HG02981 (cell line): Measurements from ENCODE around the gene ZNRF3.
A peak's percentile ranks its signal among the peaks of the same experiment; 100 is the strongest.
"Not testable (repeated sequence)": the region's sequence is repeated elsewhere in the genome, so short reads cannot be mapped to it uniquely, and the experiment has no call there.

ENCODE experiments used
- ATAC-seq: cut with Tn5 transposase; IDR thresholded peaks from one replicate; pipeline ENCODE4 v1.9.1; 2021; ENCODE audit warnings: mild to moderate bottlenecking, moderate library complexity; ENCODE audit not compliant: unreplicated experiment

ZNRF3 gene

GRCh38 chr22:28905256-28905832 lies 22.0 kb downstream of the ZNRF3 start:
- ATAC-seq, result no peak

- no peak for ATAC-seq
Measured at GRCh38 chr22:28906312-28906711, 22.9 kb downstream of the ZNRF3 start.

- peak; percentile 70 for ATAC-seq
Measured at GRCh38 chr22:28907311-28908008, 24.1 kb downstream of the ZNRF3 start.

DNA sequence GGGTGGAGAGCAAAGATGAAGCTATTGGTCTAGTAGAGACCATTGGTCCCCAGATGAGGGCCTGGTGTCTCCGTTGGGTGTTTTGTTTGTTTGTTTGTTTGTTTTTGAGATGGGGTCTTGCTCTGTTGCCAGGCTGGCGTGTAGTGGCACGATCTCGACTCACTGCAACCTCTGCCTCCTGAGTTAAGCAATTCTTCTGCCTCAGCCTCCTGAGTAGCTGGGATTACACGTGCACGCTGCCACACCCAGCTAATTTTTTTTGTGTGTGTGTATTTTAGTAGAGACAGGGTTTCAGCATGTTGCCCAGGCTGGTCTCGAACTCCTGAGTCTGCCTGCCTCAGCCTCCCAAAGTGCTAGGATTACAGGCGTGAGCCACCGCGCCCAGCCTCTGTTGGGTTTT lies 25.4 kb downstream of the ZNRF3 start:
- ATAC-seq, result not testable (repeated sequence)

GRCh38 chr22:28909375-28909774 lies 26.0 kb downstream of the ZNRF3 start:
- no peak for ATAC-seq

GRCh38 chr22:28910569-28911303 lies 27.4 kb downstream of the ZNRF3 start:
- no peak for ATAC-seq

- no peak for ATAC-seq
Measured at GRCh38 chr22:28911304-28911690, 27.9 kb downstream of the ZNRF3 start.

DNA sequence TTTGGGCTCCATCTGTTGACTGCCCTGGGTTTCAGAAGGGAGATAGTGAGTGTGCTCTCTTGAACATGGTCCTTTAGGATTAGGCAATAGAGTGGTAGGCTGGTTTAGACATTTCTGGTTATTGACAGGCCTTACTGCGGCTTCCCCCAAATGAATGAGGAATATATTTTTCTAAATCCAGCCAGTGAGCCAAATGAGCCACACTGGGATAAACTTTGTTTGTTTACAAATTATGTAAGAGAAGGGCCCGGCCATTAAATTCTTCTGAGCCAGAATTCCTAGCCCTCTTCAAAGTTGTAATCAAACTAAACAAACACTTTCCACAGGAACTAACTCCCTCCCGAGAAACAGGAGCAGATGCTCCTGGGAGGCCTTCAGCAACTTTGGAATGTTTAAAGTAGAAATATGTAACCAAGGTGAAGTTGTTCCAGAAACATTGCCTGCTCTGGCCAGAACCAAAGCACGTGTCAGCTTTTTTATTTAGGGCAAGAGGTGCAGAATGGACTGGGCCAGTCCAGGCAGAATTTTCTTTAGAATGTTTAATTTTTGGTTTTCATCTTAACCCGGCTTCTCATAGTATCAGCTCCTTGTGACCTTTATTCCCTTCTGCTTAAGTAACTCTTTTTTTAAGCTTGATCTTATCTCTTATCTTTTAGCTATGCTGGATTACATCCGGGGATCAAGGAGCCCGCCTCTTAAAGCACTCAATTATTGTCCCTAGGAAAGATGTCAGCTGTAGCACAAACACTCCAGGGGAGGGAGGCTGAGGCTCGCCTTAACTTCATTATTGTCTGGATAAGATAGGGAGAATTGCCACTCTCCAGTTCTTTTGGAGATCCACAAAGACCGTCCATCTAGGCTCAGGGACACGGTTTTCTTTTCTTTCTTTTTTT lies 28.7 kb downstream of the ZNRF3 start:
- ATAC-seq, result no peak

DNA sequence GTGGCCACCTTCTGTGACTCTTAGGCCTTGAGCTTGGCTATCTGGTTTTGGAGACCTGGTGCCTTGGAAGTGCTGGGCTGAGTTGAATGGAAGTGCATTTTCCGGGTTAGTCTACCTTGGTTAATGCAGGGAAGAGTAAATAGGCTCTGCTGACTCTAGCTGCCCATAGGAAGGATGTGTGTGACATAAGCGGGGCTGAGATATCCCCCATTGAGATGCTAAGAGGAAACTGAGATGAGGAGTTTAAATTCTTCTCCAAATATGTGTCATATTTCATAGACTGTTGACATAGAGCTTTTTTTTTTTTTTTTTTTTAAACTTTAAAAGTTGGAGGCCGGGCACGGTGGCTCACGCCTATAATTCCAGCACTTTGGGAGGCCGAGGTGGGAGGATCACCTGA lies 30.8 kb downstream of the ZNRF3 start:
- ATAC-seq, result no peak

- no peak for ATAC-seq
Measured at GRCh38 chr22:28915969-28916368, 32.6 kb downstream of the ZNRF3 start.

- no peak for ATAC-seq
Measured at GRCh38 chr22:28917747-28918549, 34.6 kb downstream of the ZNRF3 start.

DNA sequence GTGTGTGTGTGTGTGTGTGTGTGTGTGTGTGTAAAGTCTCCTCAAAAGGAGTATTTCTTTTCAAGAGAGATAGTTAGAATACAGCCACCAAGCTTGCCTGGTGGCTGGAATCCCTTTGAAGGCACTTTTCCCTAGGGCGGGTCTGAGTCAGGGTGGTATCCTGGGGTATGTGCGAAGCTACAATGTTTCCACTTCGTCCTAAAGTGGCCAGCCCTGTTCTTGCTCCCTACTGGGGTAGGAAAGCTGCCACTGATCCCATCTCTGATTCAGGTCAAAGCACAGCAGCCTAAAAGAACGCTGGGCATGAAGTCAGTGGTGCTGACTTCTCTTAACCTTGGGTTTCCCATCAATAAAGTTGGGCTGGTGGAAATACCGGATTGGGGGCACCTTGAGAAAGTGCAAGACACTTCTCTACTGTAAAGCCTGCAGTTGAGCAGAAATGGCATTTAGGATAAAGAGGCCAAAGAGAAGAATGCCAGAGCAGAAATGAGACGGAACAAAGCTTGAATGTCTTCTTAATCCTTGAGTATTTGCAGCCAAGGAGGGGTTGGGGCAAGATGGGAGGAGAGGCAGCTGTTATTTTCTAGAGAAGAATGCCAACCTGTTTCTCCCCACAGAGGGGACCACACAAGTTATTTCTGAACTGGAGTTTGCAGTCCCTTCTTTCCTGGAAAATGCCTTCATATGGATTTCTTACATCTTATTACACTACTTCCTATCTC lies 35.3 kb downstream of the ZNRF3 start:
- no peak for ATAC-seq

DNA sequence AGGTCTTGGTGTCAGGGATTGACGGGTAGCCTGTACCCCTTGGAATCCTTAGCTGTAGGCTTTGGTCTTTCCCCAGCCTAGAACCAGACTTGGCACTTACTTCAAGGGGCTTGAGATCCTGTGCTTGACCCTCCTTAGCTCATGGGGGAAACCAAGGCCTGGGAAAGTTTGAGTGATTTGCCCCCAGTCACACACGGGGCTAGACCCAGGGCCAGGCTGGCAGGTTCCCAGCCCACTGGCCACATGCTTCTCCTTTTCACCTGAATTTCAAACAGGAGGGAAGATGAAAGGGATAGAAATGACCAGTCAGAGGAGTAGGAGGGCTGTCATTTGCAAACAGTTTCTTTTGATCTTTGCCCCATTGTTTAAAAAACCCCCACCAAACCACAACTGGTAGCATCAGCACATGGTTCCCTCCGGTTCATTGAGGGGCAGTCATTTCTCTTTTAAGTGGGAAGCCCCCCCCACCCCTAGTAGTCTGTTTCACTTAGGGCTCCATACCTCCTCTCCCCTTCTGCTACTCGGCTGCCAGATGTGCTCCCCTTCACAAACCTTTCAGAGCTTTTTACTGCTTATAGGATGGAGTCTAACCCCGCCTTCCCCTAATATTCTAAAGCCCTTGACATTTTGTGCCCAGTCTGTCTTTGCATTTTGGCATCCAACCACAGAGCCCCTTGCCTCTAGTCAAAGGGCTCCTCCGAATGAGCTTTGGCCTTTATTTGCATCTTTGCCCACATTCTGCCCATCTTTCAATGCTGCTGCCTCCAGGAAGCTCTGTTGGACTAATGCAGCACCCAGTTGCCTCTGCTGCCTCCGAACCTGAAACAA lies 37.6 kb downstream of the ZNRF3 start:
- no peak for ATAC-seq

- ATAC-seq, result no peak
Measured at GRCh38 chr22:28921585-28921879, 38.2 kb downstream of the ZNRF3 start.

DNA sequence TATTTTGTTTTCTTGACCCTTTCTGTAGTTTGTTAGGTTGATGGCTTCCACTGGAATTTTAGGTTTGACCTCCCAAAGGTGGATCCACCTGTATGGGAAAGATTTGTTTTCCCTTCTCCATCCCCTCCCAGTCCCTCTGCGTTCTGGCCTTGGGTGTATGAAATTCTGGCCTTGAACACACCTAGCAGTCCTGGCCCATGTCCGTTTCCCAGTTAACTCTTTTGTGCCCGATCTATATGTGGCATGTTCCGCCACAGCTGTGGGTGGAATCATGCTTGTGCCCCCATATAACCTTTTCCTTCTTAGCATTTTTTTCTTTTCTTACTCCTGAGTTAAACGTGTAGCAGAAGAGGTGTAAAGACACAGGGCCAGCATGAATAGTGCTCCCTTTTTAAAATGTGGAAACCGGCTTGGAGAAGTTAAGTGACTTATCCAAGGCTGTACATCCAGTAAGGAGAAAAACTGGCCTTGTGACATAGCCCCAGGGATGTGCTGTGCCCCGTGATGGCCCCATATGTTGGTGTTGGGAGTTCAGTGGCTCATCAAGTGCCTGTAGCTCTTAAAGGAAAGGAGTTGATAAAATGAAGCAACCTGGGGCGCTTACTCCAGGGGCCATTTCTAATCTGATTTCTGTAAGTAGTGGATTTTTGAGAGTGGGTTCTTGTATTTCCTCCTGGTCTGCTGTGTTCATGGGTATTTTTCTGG lies 39.3 kb downstream of the ZNRF3 start:
- ATAC-seq, result no peak

DNA sequence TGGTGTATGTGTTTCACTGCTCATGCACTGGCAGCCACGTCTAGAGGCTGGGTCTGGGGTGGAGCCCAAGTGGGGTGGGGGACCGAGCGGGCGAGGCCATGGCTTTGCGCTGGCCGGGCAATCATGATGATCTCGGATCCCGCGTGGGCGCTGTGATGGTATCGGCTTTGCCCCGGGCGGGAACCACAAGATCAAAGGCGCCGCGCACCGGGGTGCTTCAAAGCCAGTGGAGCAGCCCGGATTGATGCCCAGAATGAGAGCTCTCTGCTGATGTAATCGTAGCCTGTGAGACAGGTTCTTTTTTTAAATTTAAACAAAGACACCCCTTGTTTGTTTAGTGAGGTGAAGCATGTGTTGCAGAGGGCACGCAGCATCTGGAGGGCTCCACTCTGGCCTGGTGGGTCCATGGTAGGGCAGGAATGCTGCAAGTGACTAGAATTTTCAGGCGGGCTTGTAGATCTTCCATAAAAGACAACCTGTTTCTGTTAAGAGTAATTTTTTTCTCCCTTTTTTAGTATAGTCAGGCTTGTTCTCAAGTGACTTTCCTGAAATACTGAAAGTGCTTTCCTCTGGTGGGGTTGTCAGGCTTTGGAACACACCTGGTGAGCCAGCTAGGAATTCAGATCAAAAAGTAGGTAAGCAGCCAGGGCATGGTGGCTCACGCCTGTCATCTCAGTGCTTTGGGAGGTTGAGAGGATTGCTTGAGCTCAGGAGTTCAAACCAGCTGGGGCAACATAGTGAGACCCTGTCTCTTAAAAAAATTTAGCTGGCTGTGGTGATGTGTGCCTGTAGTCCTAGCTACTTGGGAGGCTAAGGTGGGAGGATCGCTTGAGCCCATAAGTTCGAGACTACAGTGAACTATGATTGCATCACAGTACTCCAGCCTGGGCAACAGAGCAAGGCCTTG lies 40.7 kb downstream of the ZNRF3 start:
- no peak for ATAC-seq

GRCh38 chr22:28925916-28926315 lies 42.5 kb downstream of the ZNRF3 start:
- no peak for ATAC-seq
